GM18868 (cell line): Measurements from ENCODE around the gene PTPN22.

Source experiments
- ATAC-seq: cut with Tn5 transposase; IDR thresholded peaks from one replicate; pipeline ENCODE4 v1.9.1; 2021; ENCODE audit warnings: mild to moderate bottlenecking, moderate library complexity; ENCODE audit not compliant: unreplicated experiment

The PTPN22 gene

DNA sequence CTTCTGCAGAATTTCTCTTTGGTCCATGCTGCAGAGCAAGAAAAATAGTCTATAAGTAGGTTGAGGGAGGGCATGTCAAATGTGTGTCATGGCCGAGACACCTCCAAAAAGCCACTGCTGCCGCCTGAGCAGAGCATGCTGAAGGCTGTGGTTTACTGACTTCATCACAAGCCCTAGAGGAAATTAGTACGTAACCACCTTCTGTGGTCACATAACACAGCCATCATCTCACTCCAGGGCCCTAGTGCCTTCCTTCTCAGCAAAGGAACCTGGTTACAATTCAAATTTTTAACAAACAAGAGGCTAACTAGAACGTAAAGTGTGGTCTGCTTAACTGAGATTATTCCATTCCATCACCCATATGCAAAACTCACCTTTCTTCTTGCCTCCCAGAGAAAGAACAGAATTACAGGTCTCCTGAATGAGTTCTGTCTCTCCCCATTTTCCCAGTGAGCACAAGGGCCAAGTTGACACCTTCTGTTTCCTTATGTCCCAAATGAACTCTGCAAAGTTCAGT lies at the start of gene PTPN22:
TSS of gene PTPN22 (minus strand) at position 116 of the 517 bp plus-strand sequence.
- peak; percentile 90 for ATAC-seq

DNA sequence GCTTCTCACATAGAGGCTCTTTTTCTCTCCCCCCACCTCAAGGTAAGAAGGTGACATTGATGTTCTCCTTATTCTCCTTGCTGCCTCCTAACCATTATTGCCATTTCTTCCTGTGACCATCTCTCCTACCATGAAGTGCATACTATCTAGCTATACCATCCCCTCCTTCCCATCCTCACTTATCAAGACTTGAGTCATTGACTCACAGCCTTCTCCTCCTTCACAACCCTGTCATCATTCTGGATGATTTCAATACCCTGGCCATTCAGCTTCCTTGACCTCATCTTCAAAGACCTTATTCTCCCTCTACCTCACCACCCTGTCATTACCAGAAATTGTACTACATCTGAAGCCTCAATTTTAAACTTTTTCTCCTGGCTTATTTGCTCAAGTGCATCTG lies 46.7 kb upstream of the PTPN22 start:
- ATAC-seq = no peak

DNA sequence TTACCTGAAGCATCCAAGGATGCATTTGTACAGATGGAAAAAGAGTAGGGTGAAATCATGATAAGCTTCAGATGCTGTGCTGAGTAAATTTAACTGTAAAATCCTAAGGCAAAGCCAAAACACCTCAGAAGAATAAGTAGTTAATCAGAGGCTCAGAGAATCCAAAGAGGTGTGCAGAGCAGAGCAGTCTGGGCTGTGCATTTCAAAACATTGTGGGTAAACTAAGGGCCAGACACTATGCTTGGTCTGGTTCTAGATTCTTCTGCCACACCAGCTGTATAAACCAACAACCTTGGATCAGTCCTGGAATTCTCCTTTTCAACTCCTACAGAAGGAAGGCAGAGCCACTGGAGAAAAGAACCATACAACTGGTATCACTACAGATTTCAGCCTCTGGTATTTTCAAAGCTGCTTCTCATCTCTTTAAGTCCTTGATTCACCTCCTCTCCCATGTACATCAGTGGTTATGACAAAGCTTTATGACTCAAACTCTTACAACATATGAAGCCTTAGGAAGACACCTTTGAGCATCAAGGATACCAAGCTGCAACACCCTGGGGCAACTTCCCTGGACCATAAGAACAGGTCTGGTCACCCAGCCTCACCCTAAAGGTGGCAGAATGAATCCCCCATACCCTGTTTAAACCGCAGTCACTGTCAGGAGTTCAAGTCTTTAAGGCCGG lies 46.0 kb upstream of the PTPN22 start:
- ATAC-seq = no peak

DNA sequence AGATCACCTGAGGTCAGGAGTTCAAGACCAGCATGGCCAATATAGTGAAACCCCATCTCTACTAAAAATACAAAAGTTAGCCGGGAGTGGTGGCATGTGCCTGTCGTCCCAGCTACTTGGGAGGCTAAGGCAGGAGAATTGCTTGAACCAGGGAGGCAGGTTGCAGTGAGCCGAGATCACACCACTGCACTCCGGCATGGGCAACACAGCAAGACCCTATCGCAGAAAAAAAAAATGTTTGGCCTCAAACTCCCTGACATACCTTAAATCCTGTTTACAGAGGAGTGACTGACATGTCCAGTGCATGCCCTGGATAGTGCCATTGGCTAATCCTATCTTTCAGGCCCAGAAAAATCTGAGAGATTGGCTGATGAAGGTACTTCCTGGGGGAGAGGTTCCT lies 45.5 kb upstream of the PTPN22 start:
- no peak for ATAC-seq

DNA sequence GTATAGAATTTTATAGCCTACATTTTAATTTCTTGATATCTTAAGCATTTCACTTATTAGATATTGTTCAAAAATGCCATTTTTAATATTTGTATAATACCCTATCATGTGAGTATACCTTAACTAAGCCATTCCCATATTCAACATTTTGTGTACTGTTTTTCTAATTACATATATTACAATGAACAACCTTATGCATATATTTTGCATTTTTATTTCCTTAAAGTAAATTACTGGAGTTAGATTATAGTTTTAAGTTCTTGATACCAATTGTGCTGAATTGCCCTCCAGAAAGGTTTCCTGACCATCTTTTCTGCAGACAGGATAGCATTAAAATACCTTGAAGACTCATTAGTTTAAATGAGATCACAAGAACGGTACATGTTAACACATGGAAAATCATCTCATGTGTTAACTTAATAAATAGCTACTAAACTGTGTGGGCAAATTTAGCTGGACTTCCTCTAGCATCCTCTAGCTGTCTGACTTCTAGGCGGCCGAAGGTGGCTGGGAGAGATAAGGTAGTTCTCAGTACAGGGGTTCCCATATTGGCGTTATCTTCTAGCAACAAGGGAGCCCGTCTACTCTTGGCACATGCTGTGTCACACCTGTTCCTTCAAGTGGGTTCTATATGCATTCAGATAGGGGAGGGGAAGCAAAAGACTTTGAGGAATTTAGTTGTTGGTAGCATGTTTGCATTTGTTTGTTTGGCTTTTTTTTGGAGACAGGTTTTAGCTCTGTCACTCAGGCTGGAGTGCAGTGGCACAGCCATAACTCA lies 42.6 kb upstream of the PTPN22 start:
- ATAC-seq = no peak

DNA sequence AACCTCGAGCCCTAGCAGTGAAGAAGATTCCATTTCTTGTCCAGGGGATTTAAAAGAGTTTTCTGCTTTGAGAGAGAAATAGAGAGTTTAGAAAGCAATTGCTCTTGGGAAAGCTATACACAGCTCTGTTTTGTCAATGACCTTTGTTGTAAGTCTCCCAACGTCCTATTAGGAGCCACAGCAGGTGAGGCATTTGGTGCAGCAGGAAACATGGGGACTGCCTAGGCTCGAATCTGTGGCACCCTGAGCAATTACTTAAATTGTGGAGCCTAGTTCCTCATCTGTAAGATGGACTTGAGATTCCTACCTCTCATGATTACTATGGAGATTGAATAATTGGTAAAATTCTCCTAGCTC lies 41.8 kb upstream of the PTPN22 start:
- ATAC-seq = no peak

DNA sequence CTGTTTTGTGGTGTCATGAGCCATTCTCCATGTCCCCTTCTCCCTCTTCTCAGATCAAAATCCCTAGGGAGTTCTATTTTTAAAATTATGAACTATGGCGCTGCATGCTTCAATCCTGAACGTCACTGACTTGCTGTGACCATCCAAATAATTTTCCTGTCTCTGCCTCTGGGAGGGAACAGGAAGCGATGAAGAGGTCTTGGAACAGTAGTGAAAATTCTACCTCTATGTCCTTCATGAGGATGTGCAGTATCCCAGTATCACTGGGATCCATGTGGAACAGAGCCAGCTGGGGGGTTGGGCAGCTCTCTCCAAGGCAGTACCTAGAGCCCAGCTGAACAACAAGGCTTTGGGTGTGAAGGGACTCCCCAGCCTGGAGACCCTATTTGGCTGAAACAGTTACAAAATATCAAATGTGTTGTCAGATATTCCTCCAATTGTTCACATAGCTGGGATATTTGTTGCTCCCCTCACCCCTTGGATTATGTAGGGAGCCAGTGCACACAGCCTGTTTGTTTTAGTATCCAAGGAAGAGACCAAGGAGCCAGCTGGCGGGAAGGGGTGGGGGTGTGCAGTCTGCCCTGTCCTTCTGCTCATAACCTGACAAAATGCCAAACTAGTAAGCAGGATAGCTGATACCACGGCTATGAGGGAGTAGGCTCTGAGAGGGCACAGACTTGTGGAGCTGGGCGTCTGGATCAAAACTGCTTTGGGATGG lies 41.2 kb upstream of the PTPN22 start:
- no peak for ATAC-seq

DNA sequence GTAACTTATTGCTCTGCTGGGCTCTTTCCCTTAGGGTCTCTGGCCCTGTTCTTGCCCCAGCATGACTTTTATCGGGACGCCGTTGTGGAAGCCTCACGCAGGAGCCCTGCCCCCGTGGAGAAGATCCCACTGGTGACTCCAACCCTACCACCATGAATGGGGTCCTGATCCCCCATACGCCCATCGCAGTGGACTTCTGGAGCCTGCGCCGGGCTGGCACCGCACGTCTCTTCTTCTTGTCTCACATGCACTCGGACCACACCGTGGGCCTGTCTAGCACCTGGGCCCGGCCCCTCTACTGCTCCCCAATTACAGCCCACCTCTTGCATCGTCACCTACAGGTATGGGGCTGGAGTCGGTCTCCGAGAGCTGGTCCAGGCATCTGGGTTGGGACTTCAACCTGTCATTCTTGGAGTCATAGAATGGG lies 33.9 kb upstream of the PTPN22 start:
- ATAC-seq = peak; percentile 1

DNA sequence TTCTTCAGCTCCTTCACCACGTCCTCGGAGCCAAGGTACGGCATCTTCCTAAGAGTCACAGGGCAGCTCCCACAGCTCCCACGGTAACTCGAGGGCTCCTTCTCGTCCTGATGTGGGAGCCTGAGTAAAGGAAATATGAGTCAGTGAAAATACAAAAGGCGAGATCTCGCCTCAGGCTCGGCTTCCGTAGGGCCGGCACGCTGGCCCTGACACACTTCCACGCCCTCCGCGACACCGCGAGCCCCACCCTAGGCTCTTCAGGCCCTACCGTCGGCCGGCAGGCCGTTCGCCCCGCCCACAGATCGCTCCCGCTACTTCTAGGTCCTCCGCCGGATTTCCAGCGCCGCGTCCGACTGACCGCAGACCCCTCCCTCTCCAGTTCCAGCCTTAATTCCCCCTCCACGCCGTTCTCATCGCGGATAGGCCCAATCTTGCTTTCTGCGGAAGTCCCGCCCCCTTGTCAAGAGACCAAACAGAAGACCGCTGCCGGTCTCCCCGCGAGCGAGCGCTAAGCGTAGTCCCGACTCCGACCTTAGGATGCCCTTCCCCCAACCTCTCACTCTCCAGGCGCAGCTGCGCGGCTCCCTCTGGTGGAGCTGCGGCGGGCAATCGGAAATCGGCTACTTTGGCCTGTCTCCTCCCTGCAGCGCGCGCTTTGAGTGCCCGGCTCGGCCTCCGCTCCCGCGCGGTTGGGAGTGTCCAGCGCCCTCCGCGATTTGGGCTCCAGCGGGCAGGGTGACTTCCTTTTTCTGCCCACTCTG lies 33.3 kb upstream of the PTPN22 start, which contains the start of the genes AP4B1 and DCLRE1B:
TSS of gene AP4B1 (minus strand) at position 126 of the 761 bp plus-strand sequence. CDS start at position 44, 82 bp downstream.
TSS of gene DCLRE1B (plus strand) at position 653 of the 761 bp plus-strand sequence. CDS start 261 bp downstream, outside the sequence.
- peak; percentile 89 for ATAC-seq

DNA sequence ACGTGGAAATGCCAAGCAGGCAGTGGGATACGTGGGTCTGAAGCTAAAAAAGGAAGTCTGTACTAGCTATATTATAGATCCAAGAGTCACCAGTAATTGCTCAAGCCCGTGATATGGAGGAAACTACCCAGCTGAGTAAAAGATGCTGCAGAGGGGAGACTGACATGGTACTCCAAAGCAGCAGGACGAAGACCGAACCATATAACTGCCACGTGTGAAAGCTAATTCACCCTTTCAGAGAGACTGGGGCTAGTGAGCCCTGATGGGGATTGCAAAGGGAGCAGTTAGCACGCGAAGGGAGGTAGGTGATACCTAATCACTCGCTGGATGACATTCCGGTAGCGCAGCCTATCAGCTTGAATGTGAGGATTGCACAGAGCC lies 32.8 kb upstream of the PTPN22 start:
- peak; percentile 38 for ATAC-seq

DNA sequence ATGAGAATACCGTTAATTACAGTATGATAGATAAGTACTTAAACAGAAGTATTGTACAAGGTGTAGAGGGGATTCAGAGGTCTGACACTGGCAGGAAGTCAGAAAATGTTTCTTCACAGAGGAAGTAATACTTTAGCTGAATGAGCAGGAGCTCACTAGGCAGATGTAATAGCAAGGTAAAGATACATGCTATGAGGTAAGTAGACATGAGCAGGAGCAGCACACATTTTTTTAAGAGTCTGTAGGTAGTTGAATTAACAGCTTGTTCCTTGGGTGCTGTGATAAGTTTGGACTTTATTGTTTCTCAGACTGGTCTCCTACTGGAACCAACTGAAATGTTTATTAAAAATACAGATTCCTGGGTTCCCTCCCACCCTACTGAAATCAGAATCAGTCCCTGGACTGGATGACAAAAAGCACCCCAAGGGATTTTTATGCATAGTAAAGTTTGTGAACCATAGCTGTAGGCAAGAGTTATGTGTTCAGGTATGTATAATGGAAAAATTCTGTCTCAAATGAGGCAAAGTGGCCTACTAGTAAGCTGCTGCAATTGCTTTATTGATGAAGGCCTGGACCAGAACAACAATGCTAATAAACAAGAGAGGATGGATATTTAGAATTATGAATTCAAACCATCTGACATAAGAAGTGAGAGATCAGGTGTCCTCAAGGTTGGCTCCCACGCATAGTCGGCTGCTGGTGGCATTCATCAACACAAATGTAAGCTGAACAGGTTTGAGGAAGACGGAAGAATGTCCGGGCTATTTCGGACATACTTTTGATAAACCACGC lies 32.2 kb upstream of the PTPN22 start:
- no peak for ATAC-seq

DNA sequence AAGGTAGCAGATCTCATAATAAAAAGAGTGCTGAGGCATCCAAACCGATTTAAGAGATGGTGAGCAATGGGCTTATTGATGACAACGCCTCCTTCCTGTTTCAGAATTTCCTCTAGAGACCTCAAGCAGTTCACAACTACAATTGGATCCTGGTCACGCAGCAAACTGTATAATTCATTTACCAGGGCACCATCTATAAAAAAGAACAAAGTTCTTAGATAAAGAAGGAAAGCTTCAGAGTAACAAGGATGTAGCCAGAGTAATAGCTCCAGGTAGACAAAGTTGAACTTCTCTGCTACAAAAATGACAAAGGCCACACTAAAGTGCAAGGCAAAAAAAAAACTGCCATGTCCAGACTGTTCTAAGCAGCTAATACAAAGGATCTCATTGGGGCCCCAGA lies 29.7 kb upstream of the PTPN22 start:
- no peak for ATAC-seq

- ATAC-seq = no peak
Measured at GRCh38 chr1:113899111-113899510, 27.6 kb upstream of the PTPN22 start.

DNA sequence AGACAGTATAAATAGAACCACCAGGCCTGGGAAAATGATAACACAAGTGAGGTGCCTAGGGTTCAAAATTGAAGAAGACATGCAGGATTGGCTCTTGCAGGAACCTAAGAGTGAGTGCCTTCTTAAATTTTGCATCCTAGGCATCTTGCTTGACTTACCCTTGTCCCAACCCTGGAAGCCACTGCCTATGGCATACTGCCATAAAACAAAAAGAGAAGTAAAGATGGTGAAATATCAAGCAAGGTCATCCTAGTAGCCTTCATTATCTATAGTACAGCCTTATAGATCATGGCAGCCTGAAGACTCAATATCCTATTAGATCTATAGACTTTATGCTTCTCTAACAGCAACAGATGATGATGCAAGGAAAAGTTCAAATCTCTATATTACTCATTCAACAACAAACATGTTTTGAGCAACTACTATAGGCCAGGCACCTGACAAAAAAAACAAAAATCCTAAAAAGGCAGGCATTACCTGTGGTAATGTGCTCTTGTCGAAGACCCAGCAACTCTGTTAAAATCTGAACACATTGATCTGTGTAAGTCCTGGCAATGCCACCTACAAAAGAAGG lies 26.8 kb upstream of the PTPN22 start:
- ATAC-seq = no peak

GRCh38 chr1:113895961-113896360 lies 24.4 kb upstream of the PTPN22 start:
- ATAC-seq = no peak

GRCh38 chr1:113895098-113895497 lies 23.6 kb upstream of the PTPN22 start:
- ATAC-seq = no peak

GRCh38 chr1:113893267-113893666 lies 21.8 kb upstream of the PTPN22 start:
- ATAC-seq = no peak

DNA sequence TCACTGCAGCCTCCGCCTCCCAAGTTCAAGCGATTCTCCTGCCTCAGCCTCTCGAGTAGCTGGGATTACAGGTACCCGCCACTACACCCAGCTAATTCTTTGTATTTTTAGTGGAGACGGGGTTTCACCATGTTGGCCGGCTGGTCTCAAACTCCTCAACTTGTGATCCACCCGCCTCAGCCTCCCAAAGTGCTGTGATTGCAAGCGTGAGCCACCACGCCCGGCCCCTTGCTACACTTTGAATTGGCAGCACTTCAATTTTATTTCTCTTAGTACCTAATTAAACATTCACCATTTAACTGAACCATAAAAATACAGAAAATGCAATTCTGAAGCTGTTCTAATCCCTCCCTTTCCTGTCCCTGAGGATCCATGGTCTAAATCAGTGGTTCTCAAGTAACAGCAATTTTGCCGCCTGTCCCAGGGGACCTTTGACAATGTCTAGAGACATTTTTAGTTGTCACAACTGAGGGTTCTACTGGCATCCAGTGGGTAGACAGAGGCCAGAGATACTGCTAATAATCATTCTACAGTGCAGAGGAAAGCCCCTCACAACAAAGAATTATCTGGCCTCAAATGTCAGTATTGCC lies 20.2 kb upstream of the PTPN22 start:
- no peak for ATAC-seq

- ATAC-seq = no peak
Measured at GRCh38 chr1:113890816-113891215, 19.3 kb upstream of the PTPN22 start.
